Neural progenitor cell (in vitro differentiated cells): ENCODE measurements around the gene UNC80. TPM values are rescaled to one million over a fixed set of nuclear protein-coding genes. Genes with fewer than 3 reads are reported as not detected.
A peak's percentile ranks its signal among the peaks of the same experiment; 100 is the strongest.

Experiments used
- DNase-seq: peaks from one replicate; pipeline ENCODE4 v3.0.0-alpha.2; 2016; ENCODE audit warnings: low spot score
- H2AFZ ChIP-seq: fragments of 200-600 bp; sonication (generic); replicated peaks from 2 replicates; pipeline ENCODE4 v1.6.1; 2016; ENCODE audit warnings: antibody characterized with exemption
- H3F3A ChIP-seq: fragments of 200-600 bp; sonication (generic); 2 replicates; pipeline ENCODE4 v1.6.1; 2016; ENCODE audit warnings: antibody characterized with exemption, low read depth
- H3K27ac ChIP-seq: fragments of 200-600 bp; sonication (generic); 2 replicates; pipeline ENCODE4 v1.5.1; 2016; ENCODE audit warnings: mild to moderate bottlenecking
- H3K27me3 ChIP-seq: fragments of 200-600 bp; sonication (generic); 2 replicates; pipeline ENCODE4 v1.6.1; 2016; ENCODE audit warnings: mild to moderate bottlenecking, moderate library complexity
- H3K36me3 ChIP-seq: fragments of 200-600 bp; sonication (generic); 2 replicates; pipeline ENCODE4 v1.5.1; 2016
- H3K4me1 ChIP-seq: fragments of 200-600 bp; sonication (generic); 2 replicates; pipeline ENCODE4 v1.6.1; 2016; ENCODE audit warnings: mixed run types
- H3K4me2 ChIP-seq: fragments of 200-600 bp; sonication (generic); 2 replicates; pipeline ENCODE4 v1.6.1; 2016
- H3K4me3 ChIP-seq: fragments of 200-600 bp; sonication (generic); 2 replicates; pipeline ENCODE4 v1.5.1; 2016
- H3K79me2 ChIP-seq: fragments of 200-600 bp; sonication (generic); 2 replicates; pipeline ENCODE4 v1.6.1; 2016; ENCODE audit warnings: low read depth
- H3K9ac ChIP-seq: fragments of 200-600 bp; sonication (generic); 2 replicates; pipeline ENCODE4 v1.6.1; 2016
- H3K9me3 ChIP-seq: fragments of 200-600 bp; sonication (generic); 2 replicates; pipeline ENCODE4 v1.5.1; 2016; ENCODE audit warnings: low read depth
- H4K20me1 ChIP-seq: fragments of 200-600 bp; sonication (generic); 2 replicates; pipeline ENCODE4 v1.6.1; 2016; ENCODE audit warnings: low read depth
- H3K27ac Mint-ChIP-seq: 3 replicates; pipeline ENCODE4 v1.8.0; 2021; ENCODE audit warnings: mixed read lengths
- H3K27me3 Mint-ChIP-seq: 2 replicates; pipeline ENCODE4 v1.8.0; 2022; ENCODE audit warnings: low read depth, mild to moderate bottlenecking, inconsistent platforms, moderate library complexity, mixed read lengths; ENCODE audit not compliant: insufficient read depth
- H3K36me3 Mint-ChIP-seq: 3 replicates; pipeline ENCODE4 v1.8.0; 2021; ENCODE audit warnings: mixed read lengths
- H3K4me1 Mint-ChIP-seq: 3 replicates; pipeline ENCODE4 v1.8.0; 2021; ENCODE audit warnings: mixed read lengths
- H3K4me3 Mint-ChIP-seq: 3 replicates; pipeline ENCODE4 v1.8.0; 2021; ENCODE audit warnings: mild to moderate bottlenecking, moderate library complexity, mixed read lengths
- H3K9me3 Mint-ChIP-seq: 3 replicates; pipeline ENCODE4 v1.8.0; 2020; ENCODE audit warnings: mixed read lengths
- CTCF ChIP-seq: fragments of 200-600 bp; sonication (generic); IDR thresholded peaks from 2 replicates; pipeline ENCODE4 v1.5.1; 2017; ENCODE audit warnings: antibody characterized with exemption, mild to moderate bottlenecking
- EZH2 ChIP-seq: fragments of 200-600 bp; sonication (generic); IDR thresholded peaks from 2 replicates; pipeline ENCODE4 v1.6.1; 2017; ENCODE audit warnings: antibody characterized with exemption, mild to moderate bottlenecking, moderate library complexity
- EZH2phosphoT487 ChIP-seq: fragments of 200-600 bp; sonication (generic); IDR thresholded peaks from 2 replicates; pipeline ENCODE4 v1.6.1; 2017; ENCODE audit warnings: antibody characterized with exemption
- total RNA-seq: library from RNA; depleted of rRNA; stranded (reverse); fragments of >200 nt; gene quantifications from 2 replicates; pipeline ENCODE4 v1.2.3, GENCODE V29; 2015; ENCODE audit warnings: low replicate concordance

Gene UNC80
- total RNA-seq, 1 donor from 2014 or later, result 1.9 TPM

DNA sequence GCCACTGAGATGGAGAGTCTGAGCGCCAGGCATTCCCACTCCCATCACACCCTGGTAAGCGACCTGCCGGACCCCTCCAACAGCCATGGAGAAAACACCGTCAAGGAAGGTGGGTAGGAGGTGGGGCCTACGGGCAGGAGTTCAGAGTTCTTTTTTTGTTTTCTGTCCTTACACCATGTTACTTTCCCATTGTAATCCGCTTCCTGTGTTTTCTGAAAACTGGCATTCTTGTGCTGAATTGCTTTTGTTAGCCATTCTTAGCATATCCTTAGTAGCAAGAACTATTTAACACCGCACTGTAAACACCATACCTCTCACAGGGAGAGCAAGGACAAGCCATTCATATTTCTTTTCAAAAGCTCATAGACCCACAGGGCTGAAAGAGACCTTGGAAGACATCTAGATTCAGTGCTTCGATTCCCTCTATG lies 46.2 kb downstream of the UNC80 start:
- Mint-ChIP-seq H3K27ac (peak overlapping the region; percentile 23), H3K36me3 (peaks cover 9% of the 10 kb centered on the region), H3K4me1 (peaks cover 12% of the 10 kb centered on the region), H3K9me3 (no peaks in the 10 kb centered on the region), H3K27me3 (no peaks in the 10 kb centered on the region), H3K4me3 (no peak overlapping the region)
- Histone ChIP-seq H2AFZ (peak overlapping the region; percentile 46), H4K20me1 (no peaks in the 10 kb centered on the region), H3K9ac (no peak overlapping the region), H3K36me3 (no peaks in the 10 kb centered on the region), H3K9me3 (no peaks in the 10 kb centered on the region), H3K4me1 (peaks cover 21% of the 10 kb centered on the region), H3K4me2 (peak overlapping the region; percentile 22), H3K4me3 (no peak overlapping the region), H3K79me2 (no peaks in the 10 kb centered on the region), H3K27me3 (no peaks in the 10 kb centered on the region), H3K27ac (no peak overlapping the region), H3F3A (no peaks in the 10 kb centered on the region)
- DNase-seq, result peak; percentile 51
- TF ChIP-seq CTCF, result no peak
- no peak for TF ChIP-seq EZH2
- TF ChIP-seq EZH2phosphoT487, result no peak

DNA sequence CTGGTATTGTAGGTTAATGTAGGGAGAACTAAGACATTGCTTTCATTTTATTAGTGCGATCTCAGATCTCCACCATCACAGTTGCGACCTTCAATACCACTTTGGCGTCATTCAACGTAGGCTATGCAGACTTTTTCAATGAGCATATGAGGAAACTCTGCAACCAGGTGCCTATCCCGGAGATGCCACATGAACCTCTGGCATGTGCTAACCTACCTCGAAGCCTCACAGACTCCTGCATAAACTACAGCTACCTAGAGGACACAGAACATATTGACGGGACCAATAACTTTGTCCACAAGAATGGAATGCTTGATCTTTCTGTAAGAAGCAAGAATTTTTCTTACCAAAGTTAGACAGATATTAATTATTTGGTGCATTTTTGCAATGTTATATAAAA lies 47.3 kb downstream of the UNC80 start:
- peaks cover 9% of the 10 kb centered on the region for H3K36me3 Mint-ChIP-seq
- H4K20me1 ChIP-seq, result no peaks in the 10 kb centered on the region
- no peaks in the 10 kb centered on the region for H3K27me3 Mint-ChIP-seq
- no peak overlapping the region for H3K4me2 ChIP-seq
- no peak overlapping the region for H3K4me3 Mint-ChIP-seq
- H3K4me3 ChIP-seq, result no peak overlapping the region
- H3K4me1 Mint-ChIP-seq, result peaks cover 6% of the 10 kb centered on the region
- H3K9ac ChIP-seq, result no peak overlapping the region
- peaks cover 15% of the 10 kb centered on the region for H3K4me1 ChIP-seq
- H3K9me3 Mint-ChIP-seq, result no peaks in the 10 kb centered on the region
- H3F3A ChIP-seq, result no peaks in the 10 kb centered on the region
- H3K79me2 ChIP-seq, result no peaks in the 10 kb centered on the region
- TF ChIP-seq CTCF (no peak), EZH2phosphoT487 (no peak), EZH2 (no peak)
- H3K27ac Mint-ChIP-seq, result no peak overlapping the region
- no peaks in the 10 kb centered on the region for H3K27me3 ChIP-seq
- no peak overlapping the region for H2AFZ ChIP-seq
- no peaks in the 10 kb centered on the region for H3K36me3 ChIP-seq
- no peaks in the 10 kb centered on the region for H3K9me3 ChIP-seq
- DNase-seq, result no peak
- H3K27ac ChIP-seq, result no peak overlapping the region

GRCh38 chr2:209821806-209822205 lies 50.2 kb downstream of the UNC80 start:
- no peak overlapping the region for H2AFZ ChIP-seq
- no peaks in the 10 kb centered on the region for H3F3A ChIP-seq
- no peak overlapping the region for H3K4me2 ChIP-seq
- Mint-ChIP-seq H3K36me3 (peaks cover 7% of the 10 kb centered on the region), H3K4me3 (no peak overlapping the region), H3K4me1 (peaks cover 6% of the 10 kb centered on the region), H3K9me3 (no peaks in the 10 kb centered on the region), H3K27me3 (no peaks in the 10 kb centered on the region), H3K27ac (no peak overlapping the region)
- H3K4me1 ChIP-seq, result peaks cover 15% of the 10 kb centered on the region
- H3K4me3 ChIP-seq, result no peak overlapping the region
- no peaks in the 10 kb centered on the region for H3K27me3 ChIP-seq
- no peak overlapping the region for H3K27ac ChIP-seq
- H3K9me3 ChIP-seq, result no peaks in the 10 kb centered on the region
- H3K36me3 ChIP-seq, result no peaks in the 10 kb centered on the region
- no peak for TF ChIP-seq EZH2
- TF ChIP-seq CTCF, result no peak
- no peaks in the 10 kb centered on the region for H4K20me1 ChIP-seq
- H3K79me2 ChIP-seq, result no peaks in the 10 kb centered on the region
- H3K9ac ChIP-seq, result no peak overlapping the region
- no peak for DNase-seq

GRCh38 chr2:209823484-209823883 lies 51.9 kb downstream of the UNC80 start:
- Histone ChIP-seq H3K27me3 (no peaks in the 10 kb centered on the region), H3K9me3 (no peaks in the 10 kb centered on the region), H3K4me3 (no peak overlapping the region), H3K36me3 (no peaks in the 10 kb centered on the region), H3F3A (no peaks in the 10 kb centered on the region), H3K4me2 (no peak overlapping the region), H3K27ac (no peak overlapping the region), H3K79me2 (no peaks in the 10 kb centered on the region), H3K9ac (no peak overlapping the region), H3K4me1 (peaks cover 3% of the 10 kb centered on the region), H4K20me1 (no peaks in the 10 kb centered on the region), H2AFZ (no peak overlapping the region)
- Mint-ChIP-seq H3K27me3 (no peaks in the 10 kb centered on the region), H3K4me1 (no peaks in the 10 kb centered on the region), H3K27ac (no peak overlapping the region), H3K9me3 (no peaks in the 10 kb centered on the region), H3K4me3 (no peak overlapping the region), H3K36me3 (peaks cover 5% of the 10 kb centered on the region)
- no peak for TF ChIP-seq CTCF
- no peak for TF ChIP-seq EZH2
- TF ChIP-seq EZH2phosphoT487, result no peak
- no peak for DNase-seq
